Measurements from ENCODE around the gene NOS1. TPM values are rescaled to one million over a fixed set of nuclear protein-coding genes. Genes with fewer than 3 reads are reported as not detected.
A peak's percentile ranks its signal among the peaks of the same experiment; 100 is the strongest.
"Not testable (repeated sequence)": the region's sequence is repeated elsewhere in the genome, so short reads cannot be mapped to it uniquely, and the experiment has no call there.

NOS1 gene
- total RNA-seq, 1 donor from 2014 or later: 0.48 TPM

GRCh38 chr12:117231750-117232149 is 129.7 kb downstream of the NOS1 start:
- TF ChIP-seq CTCF (conservative IDR thresholded peaks at IDR 0.05): peak; percentile 17
- DNase-seq (ENCODE audit: extremely low spot score, unreplicated experiment): no peak
- no peak overlapping the region for H3K27ac Mint-ChIP-seq
- no peaks in the 10 kb centered on the region for H3K36me3 Mint-ChIP-seq
- no peak overlapping the region for H3K4me3 Mint-ChIP-seq
- peaks cover 33% of the 10 kb centered on the region for H3K27me3 Mint-ChIP-seq
- H3K9me3 Mint-ChIP-seq: no peaks in the 10 kb centered on the region
- no peaks in the 10 kb centered on the region for H3K4me1 Mint-ChIP-seq (ENCODE audit: unreplicated experiment)

GRCh38 chr12:117228239-117228638 is 133.2 kb downstream of the NOS1 start:
- Mint-ChIP-seq H3K4me3 (no peak overlapping the region), H3K36me3 (no peaks in the 10 kb centered on the region), H3K4me1 (ENCODE audit: unreplicated experiment) (no peaks in the 10 kb centered on the region)

GRCh38 chr12:117227000-117227653 is 134.3 kb downstream of the NOS1 start:
- TF ChIP-seq CTCF (conservative IDR thresholded peaks at IDR 0.05): no peak
- Mint-ChIP-seq H3K9me3 (no peaks in the 10 kb centered on the region), H3K4me1 (ENCODE audit: unreplicated experiment) (no peaks in the 10 kb centered on the region), H3K4me3 (no peak overlapping the region), H3K36me3 (no peaks in the 10 kb centered on the region), H3K27me3 (peaks cover 21% of the 10 kb centered on the region), H3K27ac (no peak overlapping the region)
- no peak for DNase-seq (ENCODE audit: extremely low spot score, unreplicated experiment)

More at GRCh38 chr12:117228239-117228638, 133.2 kb downstream of the NOS1 start:
- H3K9me3 Mint-ChIP-seq: no peaks in the 10 kb centered on the region
- no peak overlapping the region for H3K27ac Mint-ChIP-seq
- no peak for DNase-seq (ENCODE audit: extremely low spot score, unreplicated experiment)
- no peak for TF ChIP-seq CTCF (conservative IDR thresholded peaks at IDR 0.05)
- peaks cover 21% of the 10 kb centered on the region for H3K27me3 Mint-ChIP-seq

- no peak for TF ChIP-seq CTCF (conservative IDR thresholded peaks at IDR 0.05)
- no peak for DNase-seq (ENCODE audit: extremely low spot score, unreplicated experiment)
- no peaks in the 10 kb centered on the region for H3K4me1 Mint-ChIP-seq (ENCODE audit: unreplicated experiment)
- H3K27me3 Mint-ChIP-seq: peaks cover 21% of the 10 kb centered on the region
- H3K4me3 Mint-ChIP-seq: no peak overlapping the region
- no peaks in the 10 kb centered on the region for H3K36me3 Mint-ChIP-seq
- H3K9me3 Mint-ChIP-seq: no peaks in the 10 kb centered on the region
- no peak overlapping the region for H3K27ac Mint-ChIP-seq
Measured at GRCh38 chr12:117226505-117226904, 134.9 kb downstream of the NOS1 start.

- no peaks in the 10 kb centered on the region for H3K36me3 Mint-ChIP-seq
- no peaks in the 10 kb centered on the region for H3K9me3 Mint-ChIP-seq
- peaks cover 19% of the 10 kb centered on the region for H3K27me3 Mint-ChIP-seq
- no peak for TF ChIP-seq CTCF (conservative IDR thresholded peaks at IDR 0.05)
- H3K4me1 Mint-ChIP-seq (ENCODE audit: unreplicated experiment): no peaks in the 10 kb centered on the region
- no peak overlapping the region for H3K27ac Mint-ChIP-seq
- DNase-seq (ENCODE audit: extremely low spot score, unreplicated experiment): no peak
- no peak overlapping the region for H3K4me3 Mint-ChIP-seq
Measured at GRCh38 chr12:117225179-117225578, 136.2 kb downstream of the NOS1 start.

- not testable (repeated sequence) for H3K27ac Mint-ChIP-seq; H3K4me3 Mint-ChIP-seq; H3K9me3 Mint-ChIP-seq; H3K36me3 Mint-ChIP-seq; H3K4me1 Mint-ChIP-seq (ENCODE audit: unreplicated experiment); DNase-seq (ENCODE audit: extremely low spot score, unreplicated experiment)
- peaks cover 33% of the 10 kb centered on the region for H3K27me3 Mint-ChIP-seq
Measured at GRCh38 chr12:117220947-117221346, 140.5 kb downstream of the NOS1 start.

Measured in type B pancreatic cell (in vitro differentiated cells).